ENCODE data around the gene GDF15. TPM values are rescaled to one million over a fixed set of nuclear protein-coding genes. Genes with fewer than 3 reads are reported as not detected.

The GDF15 gene
- total RNA-seq, 1 experiment from 2014 or later = 27.3 TPM

GRCh38 chr19:18434411-18435175 lies 48.6 kb downstream of the GDF15 start (continued):
- TF ChIP-seq NFE2L1 (CRISPR knock-in tag; IDR thresholded peaks at IDR 0.05) (no peak), E2F5 (CRISPR knock-in tag; IDR thresholded peaks at IDR 0.05) (no peak), ZNF416 (CRISPR knock-in tag; IDR thresholded peaks at IDR 0.05) (no peak), NR1H2 (CRISPR knock-in tag; IDR thresholded peaks at IDR 0.05) (no peak), ZNF671 (CRISPR knock-in tag; IDR thresholded peaks at IDR 0.05) (no peak), IRF1 (CRISPR knock-in tag; IDR thresholded peaks at IDR 0.05) (no peak), CDX4 (CRISPR knock-in tag; IDR thresholded peaks at IDR 0.05; ENCODE audit: borderline replicate concordance) (no peak), ZNF512 (CRISPR knock-in tag; IDR thresholded peaks at IDR 0.05; ENCODE audit: borderline replicate concordance) (no peak)

- TF ChIP-seq PRDM15 (CRISPR knock-in tag; IDR thresholded peaks at IDR 0.05) = no peak
- no peak for TF ChIP-seq SMAD3 (CRISPR knock-in tag; IDR thresholded peaks at IDR 0.05; ENCODE audit: borderline replicate concordance)
- TF ChIP-seq KAT7 (CRISPR knock-in tag; IDR thresholded peaks at IDR 0.05; ENCODE audit: borderline replicate concordance) = no peak
- TF ChIP-seq E2F5 (CRISPR knock-in tag; IDR thresholded peaks at IDR 0.05) = no peak
- no peak for TF ChIP-seq NR2C2 (CRISPR knock-in tag; IDR thresholded peaks at IDR 0.05)
- TF ChIP-seq ZBTB21 (CRISPR knock-in tag; IDR thresholded peaks at IDR 0.05; ENCODE audit: borderline replicate concordance) = no peak
- no peak for TF ChIP-seq SP1 (CRISPR knock-in tag; conservative IDR thresholded peaks at IDR 0.05)
- no peak for TF ChIP-seq NFYB (CRISPR knock-in tag; conservative IDR thresholded peaks at IDR 0.05; ENCODE audit: low read depth)
- no peak for TF ChIP-seq ZNF425 (CRISPR knock-in tag; conservative IDR thresholded peaks at IDR 0.05)
- Mint-ChIP-seq H3K9me3 (no peaks in the 10 kb centered on the region), H3K27me3 (ENCODE audit: low read depth) (no peaks in the 10 kb centered on the region), H3K4me3 (no peak overlapping the region), H3K4me1 (peaks cover 39% of the 10 kb centered on the region), H3K27ac (no peak overlapping the region), H3K36me3 (peaks cover 3% of the 10 kb centered on the region)
- DNase-seq (ENCODE audit: low spot score) (no peak), ATAC-seq (no peak)
- CTCF ChIA-PET = interaction anchor here (0.6 to 2.5 kb wide), 5 partner anchors 13 to 412 kb away, joined by 3 to 9 read pairs (median 3); no protein-coding TSS in a partner anchor
- POLR2A ChIA-PET = interaction anchor here (2.0 kb wide), 1 partner anchor 16 kb away, joined by 12 read pairs; the partner anchor contains the start of gene SSBP4
These were observed 49.4 kb downstream of the GDF15 start for GRCh38 chr19:18435178-18435841.

Data from WTC11 (cell line).